Stimulated activated naive CD8-positive, alpha-beta T cell treated with anti-CD3 and anti-CD28 coated beads, Interleukin-15, Interleukin-2, amounts not matched to agents 100 ng/mL and 50 ng/mL, for 24 hours (primary cell): ENCODE data around the gene GOLGA8H.
"Not testable (repeated sequence)": the region's sequence is repeated elsewhere in the genome, so short reads cannot be mapped to it uniquely, and the experiment has no call there.

ENCODE experiments used
- H3K27ac Mint-ChIP-seq: one replicate; pipeline ENCODE4 v1.8.0; 2021; ENCODE audit warnings: mild to moderate bottlenecking, mixed read lengths
- H3K27me3 Mint-ChIP-seq: one replicate; pipeline ENCODE4 v1.8.0; 2021; ENCODE audit warnings: mixed read lengths
- H3K36me3 Mint-ChIP-seq: one replicate; pipeline ENCODE4 v1.8.0; 2021; ENCODE audit warnings: low read depth, mixed read lengths
- H3K4me1 Mint-ChIP-seq: one replicate; pipeline ENCODE4 v1.8.0; 2021; ENCODE audit warnings: low read depth, mixed read lengths
- H3K4me3 Mint-ChIP-seq: one replicate; pipeline ENCODE4 v1.8.0; 2021; ENCODE audit warnings: mild to moderate bottlenecking, mixed read lengths
- H3K9me3 Mint-ChIP-seq: one replicate; pipeline ENCODE4 v1.8.0; 2021; ENCODE audit warnings: mixed read lengths

GOLGA8H gene, protein sequence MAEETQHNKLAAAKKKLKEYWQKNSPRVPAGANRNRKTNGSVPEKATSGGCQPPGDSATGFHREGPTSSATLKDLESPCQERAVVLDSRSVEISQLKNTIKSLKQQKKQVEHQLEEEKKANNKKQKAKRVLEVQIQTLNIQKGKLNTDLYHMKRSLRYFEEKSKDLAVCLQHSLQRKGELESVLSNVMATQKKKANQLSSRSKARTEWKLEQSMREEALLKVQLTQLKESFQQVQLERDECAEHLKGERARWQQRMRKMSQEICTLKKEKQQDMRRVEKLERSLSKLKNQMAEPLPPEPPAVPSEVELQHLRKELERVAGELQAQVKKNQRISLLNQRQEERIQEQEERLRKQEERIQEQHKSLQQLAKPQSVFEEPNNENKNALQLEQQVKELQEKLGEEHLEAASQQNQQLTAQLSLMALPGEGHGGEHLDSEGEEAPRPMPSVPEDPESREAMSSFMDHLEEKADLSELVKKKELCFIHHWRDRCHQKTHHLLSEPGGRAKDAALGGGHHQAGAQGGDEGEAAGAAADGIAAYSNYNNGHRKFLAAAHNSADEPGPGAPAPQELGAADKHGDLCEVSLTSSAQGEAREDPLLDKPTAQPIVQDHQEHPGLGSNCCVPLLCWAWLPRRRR

DNA sequence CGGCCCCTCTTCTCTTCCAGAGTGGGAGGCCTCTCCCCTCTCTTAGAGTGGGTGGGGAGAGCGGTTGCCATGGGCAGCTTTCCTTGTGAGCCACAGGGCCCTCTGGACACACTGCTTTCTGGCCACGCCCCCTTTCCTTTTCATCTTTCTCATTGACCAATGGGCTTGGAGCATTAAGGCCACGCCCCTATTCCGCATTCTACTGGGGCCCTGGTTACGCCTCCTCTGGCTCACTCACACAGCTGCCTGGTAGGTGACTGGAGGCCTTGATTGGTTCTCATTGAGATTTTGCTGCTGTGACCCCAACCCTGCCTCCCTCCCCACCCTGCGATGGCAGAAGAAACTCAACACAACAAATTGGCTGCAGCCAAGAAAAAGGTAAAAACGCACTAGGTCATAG lies at the start of gene GOLGA8H:
TSS of gene GOLGA8H (plus strand) at position 233 of the 400 bp plus-strand sequence. CDS start at position 331, 98 bp downstream.
- not testable (repeated sequence) for H3K27ac Mint-ChIP-seq, H3K27me3 Mint-ChIP-seq, H3K36me3 Mint-ChIP-seq, H3K9me3 Mint-ChIP-seq, H3K4me3 Mint-ChIP-seq, H3K4me1 Mint-ChIP-seq

DNA sequence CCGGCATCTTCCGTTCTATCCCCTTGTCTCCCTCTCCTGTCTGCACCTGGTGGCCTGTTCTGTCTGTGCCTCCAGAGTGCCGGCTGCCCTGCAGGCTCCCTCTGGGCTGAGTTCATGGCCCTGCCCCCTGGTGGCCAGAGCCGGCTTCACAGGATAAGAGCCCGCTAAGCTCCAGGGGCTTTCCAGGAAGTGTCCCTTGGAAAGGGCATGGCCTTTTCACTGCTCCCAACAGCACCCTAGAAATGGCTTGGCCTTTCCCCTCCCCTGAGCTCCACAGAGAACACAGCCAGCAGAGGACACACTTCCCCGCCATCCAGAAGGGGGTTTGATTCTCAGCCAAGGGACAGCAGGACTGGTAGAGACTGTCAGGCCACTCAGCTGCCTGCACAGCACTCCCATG lies 36.9 kb upstream of the GOLGA8H start:
- not testable (repeated sequence) for H3K9me3 Mint-ChIP-seq, H3K27ac Mint-ChIP-seq, H3K27me3 Mint-ChIP-seq, H3K4me3 Mint-ChIP-seq, H3K36me3 Mint-ChIP-seq, H3K4me1 Mint-ChIP-seq

DNA sequence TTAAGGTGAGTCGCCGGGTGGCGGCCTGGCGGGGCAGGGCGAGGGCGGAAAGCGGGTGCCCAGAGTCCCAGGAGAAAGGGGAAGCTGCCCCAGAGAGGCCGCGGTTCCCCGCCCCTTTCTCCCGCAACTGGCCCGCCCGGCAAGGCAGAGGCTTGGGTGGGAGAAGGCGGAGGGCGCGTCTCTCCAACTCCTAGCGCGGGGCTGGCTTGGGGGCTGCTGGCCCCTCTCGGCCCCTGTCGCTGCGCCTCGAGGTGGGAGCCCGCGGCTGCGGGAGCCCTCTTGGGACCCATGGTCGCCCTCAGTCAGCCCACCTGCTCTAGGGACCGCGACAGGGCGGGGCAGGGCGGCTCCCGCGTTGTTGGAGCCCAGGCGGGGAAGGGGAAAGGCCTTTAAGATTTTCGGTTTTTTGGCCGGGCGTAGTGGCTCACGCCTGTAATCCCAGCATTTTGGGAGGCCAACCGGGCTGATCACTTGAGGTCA lies 30.8 kb upstream of the GOLGA8H start:
- not testable (repeated sequence) for H3K4me1 Mint-ChIP-seq, H3K27me3 Mint-ChIP-seq, H3K4me3 Mint-ChIP-seq, H3K27ac Mint-ChIP-seq, H3K9me3 Mint-ChIP-seq, H3K36me3 Mint-ChIP-seq

DNA sequence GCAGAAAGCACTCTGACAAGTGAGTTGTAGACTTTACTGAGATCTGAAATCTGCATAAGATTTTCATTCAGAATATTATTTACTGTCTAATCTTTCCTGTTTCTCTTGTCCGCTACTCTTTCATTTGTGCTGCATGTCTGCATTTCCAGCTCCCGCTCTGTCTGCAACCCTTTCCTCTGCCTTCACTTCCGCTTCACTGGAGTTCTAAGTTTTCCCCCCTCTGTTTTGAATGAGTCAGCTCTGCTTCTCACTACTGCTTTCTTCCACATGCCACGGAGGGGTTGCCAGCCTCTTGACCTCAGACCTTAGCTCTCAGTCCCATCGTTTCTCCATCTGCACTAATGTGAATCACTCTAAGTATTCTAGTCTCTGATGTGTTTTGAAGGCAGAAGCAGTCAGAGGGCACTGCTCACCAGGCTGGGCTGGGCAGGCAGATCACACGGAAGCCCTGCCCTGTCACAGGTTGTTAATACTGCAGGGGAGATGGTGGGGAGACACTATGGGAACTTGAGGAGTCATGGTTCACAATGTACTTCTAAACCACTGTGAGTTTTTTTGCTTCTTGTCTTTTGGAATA lies 24.3 kb upstream of the GOLGA8H start:
- H3K27ac Mint-ChIP-seq, result not testable (repeated sequence)

DNA sequence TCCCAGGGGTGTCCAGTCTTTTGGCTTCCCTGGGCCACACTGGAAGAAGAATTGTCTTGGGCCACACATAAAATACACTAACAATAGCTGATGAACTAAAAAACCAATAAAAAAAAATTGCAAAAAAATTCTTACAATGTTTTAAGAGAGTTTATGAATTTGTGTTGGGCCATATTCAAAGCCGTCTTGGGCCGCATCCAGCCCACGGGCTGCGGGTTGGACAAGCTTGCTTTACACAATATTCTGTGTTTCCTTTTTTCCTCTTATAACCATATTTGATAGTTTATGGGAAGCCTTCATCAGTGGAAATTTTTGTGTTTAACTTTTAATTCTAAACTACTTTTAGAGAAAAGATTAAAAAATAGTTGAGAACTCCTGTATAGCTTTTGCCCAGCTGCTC lies 23.1 kb upstream of the GOLGA8H start:
- H3K36me3 Mint-ChIP-seq, H3K4me3 Mint-ChIP-seq, H3K9me3 Mint-ChIP-seq, H3K27ac Mint-ChIP-seq, H3K27me3 Mint-ChIP-seq, H3K4me1 Mint-ChIP-seq: not testable (repeated sequence)

More for the DNA sequence above, 24.3 kb upstream of the GOLGA8H start:
- not testable (repeated sequence) for H3K4me3 Mint-ChIP-seq, H3K9me3 Mint-ChIP-seq, H3K36me3 Mint-ChIP-seq, H3K27me3 Mint-ChIP-seq, H3K4me1 Mint-ChIP-seq

DNA sequence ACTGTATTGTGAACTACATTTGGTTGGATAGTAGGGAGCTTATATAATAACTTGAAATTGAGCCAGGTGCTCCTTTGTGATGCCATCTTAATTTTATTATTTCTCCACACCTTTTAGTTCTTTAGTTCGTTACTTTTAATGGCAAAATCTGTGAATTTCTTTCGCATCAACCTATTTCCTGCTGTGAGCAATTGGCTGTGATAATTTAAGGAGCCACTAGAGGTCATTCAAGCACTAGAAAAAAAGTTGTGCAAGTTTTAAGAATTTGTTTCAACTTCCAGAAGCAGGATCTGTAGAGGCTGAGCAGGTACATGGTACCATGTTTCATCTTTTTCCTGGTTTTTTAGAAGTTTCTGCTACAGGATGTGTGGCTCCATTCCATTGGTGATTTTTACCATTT lies 4.9 kb upstream of the GOLGA8H start:
- H3K4me1 Mint-ChIP-seq, H3K27ac Mint-ChIP-seq, H3K36me3 Mint-ChIP-seq, H3K9me3 Mint-ChIP-seq, H3K4me3 Mint-ChIP-seq, H3K27me3 Mint-ChIP-seq: not testable (repeated sequence)

DNA sequence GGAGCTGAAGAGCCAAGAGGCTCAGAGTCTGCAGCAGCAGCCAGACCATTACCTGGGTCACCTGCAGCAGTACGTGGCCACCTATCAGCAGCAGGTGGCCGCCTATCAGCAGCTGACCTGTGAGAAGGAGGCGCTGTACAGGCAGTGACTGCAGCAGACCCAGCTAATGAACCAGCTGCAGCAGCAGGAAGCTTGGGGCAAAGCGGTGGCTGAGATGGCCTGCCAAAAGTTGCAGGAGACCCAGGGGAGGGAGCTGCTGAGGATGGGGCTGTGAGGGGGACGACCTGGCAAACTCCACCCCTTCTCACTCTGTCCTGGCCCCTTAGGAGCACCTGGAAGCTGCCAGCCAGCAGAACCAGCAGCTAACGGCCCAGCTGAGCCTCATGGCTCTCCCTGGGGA lies 8.4 kb downstream of the GOLGA8H start:
- not testable (repeated sequence) for H3K4me3 Mint-ChIP-seq, H3K4me1 Mint-ChIP-seq, H3K27ac Mint-ChIP-seq, H3K36me3 Mint-ChIP-seq, H3K9me3 Mint-ChIP-seq, H3K27me3 Mint-ChIP-seq

DNA sequence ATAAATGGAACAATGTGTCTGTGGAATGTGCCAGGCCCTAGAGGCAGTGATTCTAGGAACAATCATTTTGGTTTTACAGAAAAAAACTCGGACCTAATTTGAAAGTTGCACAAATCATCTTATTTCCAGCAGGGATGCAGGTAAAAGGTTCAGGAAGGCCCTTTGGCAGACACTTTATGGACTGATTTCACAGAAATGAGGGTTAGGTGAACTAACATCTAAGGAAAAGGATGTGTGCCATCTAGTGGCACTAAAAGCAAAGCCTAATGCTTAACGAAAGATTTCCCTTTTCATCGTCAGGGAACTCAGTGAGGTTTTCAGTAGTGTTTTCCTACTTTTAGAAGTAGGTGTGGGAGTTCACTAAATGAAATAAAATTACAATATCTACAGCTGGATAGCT lies 17.5 kb downstream of the GOLGA8H start:
- H3K4me1 Mint-ChIP-seq, result not testable (repeated sequence)

DNA sequence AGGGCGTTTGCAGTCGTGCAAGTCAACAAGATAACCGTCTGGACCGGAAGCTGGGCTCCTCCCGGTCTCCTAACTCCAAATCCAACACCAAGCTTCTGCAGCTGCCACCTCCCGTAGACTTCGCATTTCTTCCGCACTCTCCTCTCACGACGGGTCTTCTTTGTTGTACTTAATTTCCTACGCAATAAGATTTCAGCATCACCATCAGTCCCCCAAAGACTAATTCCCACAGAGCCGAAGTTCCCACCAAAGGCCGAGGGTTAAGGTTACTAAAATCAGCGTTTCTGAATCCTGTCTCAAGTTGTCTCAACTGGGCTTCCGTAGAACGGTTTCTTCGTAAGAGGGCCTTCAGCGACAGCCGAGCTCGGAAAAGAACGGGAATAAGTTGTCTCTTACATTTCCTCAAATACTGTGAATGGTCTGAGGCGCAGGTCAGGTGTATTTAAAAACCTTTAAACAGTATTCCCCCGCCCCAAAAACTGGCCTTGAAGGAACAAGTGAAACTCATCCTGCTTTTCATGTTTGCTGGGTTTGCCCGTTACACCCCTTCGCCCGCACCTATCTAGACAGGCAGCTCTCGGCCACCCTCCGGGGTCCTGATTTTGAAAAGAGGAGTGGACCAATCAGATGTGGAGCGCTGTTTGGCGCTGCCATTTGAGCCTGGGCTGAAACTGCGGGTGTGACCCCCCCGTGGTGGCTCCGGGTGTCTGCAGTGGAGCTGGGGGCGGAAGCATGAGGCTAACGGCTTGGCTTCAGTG lies 21.8 kb downstream of the GOLGA8H start, which contains the start of gene ARHGAP11B:
TSS of gene ARHGAP11B (plus strand) at position 693 of the 758 bp plus-strand sequence.
- peak within 1 kb of the TSS; percentile 98 for H3K27ac Mint-ChIP-seq
- not testable (repeated sequence) for H3K9me3 Mint-ChIP-seq, H3K27me3 Mint-ChIP-seq
- H3K4me3 Mint-ChIP-seq, result peak within 1 kb of the TSS; percentile 99
- H3K36me3 Mint-ChIP-seq, result peaks cover 20% of the 10 kb centered on the region
- H3K4me1 Mint-ChIP-seq, result peaks cover 12% of the 10 kb centered on the region

More for the DNA sequence above, 17.5 kb downstream of the GOLGA8H start:
- H3K9me3 Mint-ChIP-seq, H3K4me3 Mint-ChIP-seq, H3K27me3 Mint-ChIP-seq, H3K27ac Mint-ChIP-seq, H3K36me3 Mint-ChIP-seq: not testable (repeated sequence)

DNA sequence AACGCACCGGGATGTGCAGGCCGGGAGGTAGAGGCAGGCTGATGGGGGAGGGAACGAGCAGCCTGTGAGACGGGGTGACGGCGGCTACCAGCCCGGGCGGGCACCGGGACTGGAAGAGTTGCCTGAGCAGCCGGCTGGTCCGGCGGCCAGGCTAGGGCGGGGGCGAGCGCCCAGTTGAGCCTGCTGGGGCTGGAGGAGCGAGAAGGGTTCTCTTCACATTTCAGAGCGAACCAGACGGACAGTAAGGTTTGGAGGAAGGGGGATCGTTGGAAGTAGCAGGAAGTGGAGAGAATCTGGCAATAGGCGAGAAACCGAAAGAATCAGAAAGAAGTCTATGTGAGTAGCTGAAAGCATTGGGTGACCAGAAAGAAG lies 22.4 kb downstream of the GOLGA8H start:
- peak overlapping the region; percentile 98 for H3K27ac Mint-ChIP-seq
- not testable (repeated sequence) for H3K9me3 Mint-ChIP-seq, H3K27me3 Mint-ChIP-seq
- peaks cover 12% of the 10 kb centered on the region for H3K4me1 Mint-ChIP-seq
- H3K4me3 Mint-ChIP-seq, result peak overlapping the region; percentile 99
- H3K36me3 Mint-ChIP-seq, result peaks cover 20% of the 10 kb centered on the region

DNA sequence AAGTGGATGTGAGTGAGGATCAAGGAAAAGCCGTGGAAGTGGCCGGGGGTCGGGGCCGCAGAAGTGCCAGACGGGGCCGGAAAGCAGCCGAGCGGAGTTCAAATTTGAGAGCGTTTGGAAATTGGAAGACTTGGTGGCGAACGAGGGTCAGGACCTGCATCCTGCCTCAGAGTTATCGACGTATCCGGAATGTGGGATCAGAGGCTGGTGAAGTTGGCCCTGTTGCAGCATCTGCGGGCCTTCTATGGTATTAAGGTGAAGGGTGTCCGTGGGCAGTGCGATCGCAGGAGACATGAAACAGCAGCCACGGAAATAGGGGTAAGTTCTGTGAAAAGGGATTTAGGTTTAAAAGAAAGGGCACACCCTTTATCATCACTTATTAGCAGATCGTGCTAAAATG lies 22.8 kb downstream of the GOLGA8H start:
- Mint-ChIP-seq H3K4me1 (peaks cover 12% of the 10 kb centered on the region), H3K36me3 (peaks cover 20% of the 10 kb centered on the region), H3K27ac (peak overlapping the region; percentile 98), H3K4me3 (peak overlapping the region; percentile 99)
- H3K27me3 Mint-ChIP-seq, H3K9me3 Mint-ChIP-seq: not testable (repeated sequence)

DNA sequence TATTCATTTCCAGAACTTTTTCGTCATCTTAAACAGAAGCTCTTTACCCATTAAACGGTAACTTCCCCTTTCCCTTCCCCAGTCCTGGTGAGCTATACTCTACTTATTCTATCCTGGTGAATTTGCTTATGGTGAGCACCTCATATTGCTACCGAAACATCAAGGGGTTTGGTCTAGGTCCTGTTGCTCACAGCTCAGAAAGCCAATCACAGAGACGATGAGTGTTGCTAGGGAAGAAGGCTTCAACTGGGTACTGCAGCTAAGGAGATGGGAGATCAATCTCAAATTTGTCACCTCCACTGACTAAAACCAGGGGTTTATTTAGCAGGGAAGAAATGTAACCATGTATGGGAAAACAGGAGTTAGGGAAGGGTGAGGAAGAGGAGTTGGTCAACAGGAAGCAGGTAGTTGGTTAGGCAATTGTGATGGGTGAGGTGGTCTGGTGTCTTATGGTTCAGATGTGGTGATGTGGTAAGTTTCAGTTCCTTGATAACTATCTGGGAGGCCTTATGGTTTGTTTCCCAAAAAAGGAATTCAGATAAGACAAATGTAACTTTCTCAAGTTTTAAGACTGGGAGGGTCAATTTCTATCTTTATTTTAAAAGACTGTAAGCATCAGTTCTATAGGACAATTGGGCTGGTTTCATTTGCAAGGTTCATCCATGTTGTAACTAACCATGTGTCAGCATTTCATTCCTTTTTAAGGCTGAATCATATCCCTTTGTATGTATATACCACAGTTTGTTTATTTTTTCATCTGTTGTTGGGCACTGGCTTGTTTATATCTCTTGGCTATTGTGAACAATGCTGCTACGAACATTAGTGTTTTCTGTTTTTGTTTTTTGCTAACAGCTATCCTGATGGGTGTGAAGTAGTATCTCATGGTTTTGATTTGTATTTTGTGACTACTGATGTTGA lies 46.4 kb downstream of the GOLGA8H start:
- Mint-ChIP-seq H3K4me3 (no peak overlapping the region), H3K27ac (no peak overlapping the region), H3K27me3 (no peaks in the 10 kb centered on the region), H3K36me3 (peaks cover 68% of the 10 kb centered on the region), H3K9me3 (no peaks in the 10 kb centered on the region), H3K4me1 (peaks cover 11% of the 10 kb centered on the region)

DNA sequence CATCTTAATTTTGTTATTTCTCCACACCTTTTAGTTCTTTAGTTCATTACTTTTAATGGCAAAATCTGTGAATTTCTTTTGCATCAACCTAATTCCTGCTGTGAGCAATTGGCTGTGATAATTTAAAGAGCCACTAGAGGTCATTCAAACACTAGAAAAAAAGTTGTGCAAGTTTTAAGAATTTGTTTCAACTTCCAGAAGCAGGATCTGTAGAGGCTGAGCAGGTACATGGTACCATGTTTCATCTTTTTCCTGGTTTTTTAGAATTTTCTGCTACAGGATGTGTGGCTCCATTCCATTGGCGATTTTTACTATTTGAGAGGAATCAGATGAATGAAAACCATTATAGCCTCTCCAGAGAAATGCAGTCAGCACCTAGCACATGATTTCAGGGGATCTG lies 57.3 kb downstream of the GOLGA8H start:
- not testable (repeated sequence) for H3K9me3 Mint-ChIP-seq, H3K4me1 Mint-ChIP-seq, H3K4me3 Mint-ChIP-seq, H3K27ac Mint-ChIP-seq, H3K27me3 Mint-ChIP-seq
- H3K36me3 Mint-ChIP-seq, result peaks cover 30% of the 10 kb centered on the region
